HepG2 (cell line): ENCODE results near the gene MASP2. TPM values are rescaled to one million over a fixed set of nuclear protein-coding genes. Genes with fewer than 3 reads are reported as not detected.

Experiments used
- ATAC-seq: fragments of 200-7000 bp; cut with Tn5 transposase; 3 replicates; pipeline ENCODE4 v1.9.1; 2020; ENCODE audit warnings: mild to moderate bottlenecking, moderate library complexity
- BruUV-seq: library from RNA; stranded (reverse); fragments of 400-500 nt; replicated peaks from 2 replicates; lab custom pipeline; 2021; lab: Mats Ljungman, UMichigan
- CTCF ChIA-PET: fragments of 300-600 bp; formaldehyde crosslinking; extraction: SDS; loops from one replicate; lab custom pipeline; 2021; ENCODE audit warnings: low total read pairs, inconsistent platforms, low intra/inter-chr PET ratio; lab: Yijun Ruan, JAX
- POLR2A ChIA-PET: fragments of 350-600 bp; sonication (Branson Sonifier 250); formaldehyde crosslinking; loops from one replicate; lab custom pipeline; 2020; ENCODE audit warnings: antibody characterized with exemption, inconsistent platforms; lab: Yijun Ruan, JAX
- DNase-seq: peaks from one replicate; pipeline ENCODE4 v3.0.0-alpha.2; 2015; ENCODE audit warnings: low spot score
- FAIRE-seq: peaks from 3 replicates; lab custom pipeline; 2011; peaks lifted over from hg19 to GRCh38; lab: Jason Lieb, UNC
- H2AFZ ChIP-seq: one replicate; pipeline ENCODE4 v1.6.1; 2011; ENCODE audit warnings: low read length, inconsistent platforms
- H3K27ac ChIP-seq: fragments of 300-600 bp; 3 replicates; pipeline ENCODE4 v1.8.0; 2011; ENCODE audit warnings: mixed run types, mild to moderate bottlenecking, mixed read lengths, low read length, inconsistent platforms; ENCODE audit not compliant: insufficient read depth; ENCODE audit errors: extremely low read length
- H3K27me3 ChIP-seq, 2 experiments: fragments of 200-600 bp in 1 of 2; 2 replicates in 1 of 2; 3 replicates in 1 of 2; pipeline versions ENCODE4 v1.6.0 to v1.8.0; 2011; ENCODE audit warnings: low read length in 2 of 2, mild to moderate bottlenecking in 2 of 2, moderate library complexity in 2 of 2, inconsistent platforms in 1 of 2; ENCODE audit not compliant: insufficient read depth in 2 of 2, control insufficient read depth in 1 of 2
- H3K36me3 ChIP-seq, 2 experiments: fragments of 200-600 bp in 1 of 2; replicated peaks in 1 of 2; 2 replicates in 1 of 2; 3 replicates in 1 of 2; pipeline versions ENCODE4 v1.5.1 to v1.8.0; 2011; ENCODE audit warnings: low read length in 2 of 2, inconsistent platforms in 1 of 2; ENCODE audit not compliant: insufficient read depth in 2 of 2, control insufficient read depth in 1 of 2
- H3K4me1 ChIP-seq: 2 replicates; pipeline ENCODE4 v1.5.1; 2012; ENCODE audit warnings: low read length, inconsistent platforms; ENCODE audit not compliant: insufficient read depth
- H3K4me2 ChIP-seq: 2 replicates; pipeline ENCODE4 v1.6.0; 2011; ENCODE audit warnings: low read depth, low read length, inconsistent platforms
- H3K4me3 ChIP-seq, 3 experiments: fragments of 200-600 bp in 1 of 3; sonication (generic), shearing (Covaris generic) in 1 of 3; replicated peaks in 1 of 3; 2 replicates each; pipeline ENCODE4 v1.5.1; 2011 to 2016; ENCODE audit warnings: low read length in 3 of 3, inconsistent platforms in 2 of 3, low read depth in 2 of 3, mild to moderate bottlenecking in 2 of 3, control low read depth in 1 of 3, mixed read lengths in 1 of 3; ENCODE audit not compliant: insufficient read depth in 1 of 3
- H3K79me2 ChIP-seq: one replicate; pipeline ENCODE4 v1.6.1; 2011; ENCODE audit warnings: low read length, inconsistent platforms; ENCODE audit not compliant: insufficient read depth
- H3K9ac ChIP-seq: 2 replicates; pipeline ENCODE4 v1.6.0; 2011; ENCODE audit warnings: mild to moderate bottlenecking, low read depth, low read length, inconsistent platforms; ENCODE audit not compliant: insufficient read depth
- H3K9me3 ChIP-seq: 2 replicates; pipeline ENCODE4 v1.5.1; 2012; ENCODE audit warnings: mild to moderate bottlenecking, low read length
- H4K20me1 ChIP-seq: 2 replicates; pipeline ENCODE4 v1.6.0; 2011; ENCODE audit warnings: inconsistent platforms, mild to moderate bottlenecking, low read length, moderate library complexity; ENCODE audit not compliant: insufficient read depth
- CENPT ChIP-seq: sonication (generic); formaldehyde crosslinking; IDR thresholded peaks from 2 replicates; pipeline ENCODE4 v1.8.0; 2022; ENCODE audit warnings: low read depth, mild to moderate bottlenecking, moderate library complexity, missing genetic modification reagents
- FOXM1 ChIP-seq: sonication (generic); formaldehyde crosslinking; IDR thresholded peaks from 2 replicates; pipeline ENCODE4 v1.5.0; 2020; ENCODE audit warnings: missing genetic modification reagents
- NFE2L2 ChIP-seq: fragments of 150-350 bp; IDR thresholded peaks from 2 replicates; pipeline ENCODE4 v1.6.1; 2014; ENCODE audit warnings: low read length
- SATB2 ChIP-seq: sonication (generic); formaldehyde crosslinking; IDR thresholded peaks from 2 replicates; pipeline ENCODE4 v1.5.0; 2020; ENCODE audit warnings: missing genetic modification reagents
- SPEN ChIP-seq: sonication (generic); formaldehyde crosslinking; IDR thresholded peaks from 2 replicates; pipeline ENCODE4 v1.5.1; 2020; ENCODE audit warnings: low read depth, mild to moderate bottlenecking, missing genetic modification reagents
- ZNF570 ChIP-seq: sonication (generic); formaldehyde crosslinking; IDR thresholded peaks from 2 replicates; pipeline ENCODE4 v1.4.0; 2020; ENCODE audit warnings: mild to moderate bottlenecking, missing genetic modification reagents, borderline replicate concordance
- WGBS: methylation state at CpG from one replicate; pipeline ENCODE4 v1.1.6; 2017; ENCODE audit warnings: low lambda C conversion rate; 5-methylcytosine and 5-hydroxymethylcytosine counted together
- in situ Hi-C: cut with HindIII; loops from 2 replicates; pipeline ENCODE4 v1.10.0; 2017; ENCODE audit warnings: low pct_unique_long_range_greater_than_20kb; ENCODE audit not compliant: extremely low pct_ligation_motif_present
- intact Hi-C: fragments of 100-400 bp; cut with micrococcal nuclease; formaldehyde crosslinking; loops from one replicate; pipeline ENCODE4 v1.10.0; 2022; ENCODE audit not compliant: unreplicated experiment
- polyA plus RNA-seq, 8 experiments: library from polyadenylated mRNA; depleted of rRNA in 3 of 8; stranded (reverse) in 7 of 8; unstranded in 1 of 8; fragments of >200 nt; fragmentation: Illumina TruSeq in 4 of 8; extraction: Trizol in 4 of 8; gene quantifications; 2 replicates each; pipeline versions ENCODE4 v1.2.1 to v1.2.3, GENCODE V29; 2011 to 2016; ENCODE audit warnings: low read depth in 4 of 8, missing spikeins in 1 of 8, mixed read lengths in 1 of 8; ENCODE audit not compliant: insufficient read depth in 1 of 8
- total RNA-seq, 5 experiments: library from RNA; depleted of rRNA; stranded (reverse); fragments of >200 nt; fragmentation: Illumina TruSeq; extraction: Trizol; gene quantifications; 2 replicates each; pipeline ENCODE4 v1.2.3, GENCODE V29; 2016; ENCODE audit warnings: low read depth in 1 of 5
- TF ChIP-seq, protein P1 (sequence below): IDR thresholded peaks from 2 replicates; pipeline ENCODE4 v1.6.1; 2012; ENCODE audit warnings: low read depth, low read length, improper control_type of control experiment
- TF ChIP-seq, protein P2 (sequence below): sonication (generic); formaldehyde crosslinking; IDR thresholded peaks from 2 replicates; pipeline ENCODE4 v1.4.0; 2020; ENCODE audit warnings: mild to moderate bottlenecking, missing genetic modification reagents, borderline replicate concordance

The MASP2 gene
- total and polyA plus RNA-seq, 2 of the 13 experiments (the other 11 are each of a cell fraction or from before 2014, with no cell fraction given): 7.1 to 11.8 TPM

DNA sequence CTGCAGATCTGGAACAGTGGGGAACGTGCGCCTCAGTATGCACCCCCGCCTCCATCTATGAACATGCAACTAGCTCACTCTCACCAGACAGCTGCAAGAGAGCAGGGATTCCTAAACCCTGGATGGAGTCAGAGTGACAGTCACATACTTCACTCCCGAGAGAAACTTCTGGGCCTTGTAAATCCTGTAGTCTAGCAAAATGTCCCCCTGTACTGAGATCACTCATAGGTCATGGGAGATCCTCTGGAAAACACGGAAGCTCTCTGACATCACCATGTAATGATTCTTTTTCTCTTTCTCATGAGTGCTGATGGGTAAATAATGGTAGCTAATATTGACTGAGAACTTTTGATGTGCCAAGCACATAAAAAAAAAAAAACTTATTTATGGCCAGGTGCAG is 57.9 kb downstream of the MASP2 start (continued):
- TF ChIP-seq, protein P1, sequence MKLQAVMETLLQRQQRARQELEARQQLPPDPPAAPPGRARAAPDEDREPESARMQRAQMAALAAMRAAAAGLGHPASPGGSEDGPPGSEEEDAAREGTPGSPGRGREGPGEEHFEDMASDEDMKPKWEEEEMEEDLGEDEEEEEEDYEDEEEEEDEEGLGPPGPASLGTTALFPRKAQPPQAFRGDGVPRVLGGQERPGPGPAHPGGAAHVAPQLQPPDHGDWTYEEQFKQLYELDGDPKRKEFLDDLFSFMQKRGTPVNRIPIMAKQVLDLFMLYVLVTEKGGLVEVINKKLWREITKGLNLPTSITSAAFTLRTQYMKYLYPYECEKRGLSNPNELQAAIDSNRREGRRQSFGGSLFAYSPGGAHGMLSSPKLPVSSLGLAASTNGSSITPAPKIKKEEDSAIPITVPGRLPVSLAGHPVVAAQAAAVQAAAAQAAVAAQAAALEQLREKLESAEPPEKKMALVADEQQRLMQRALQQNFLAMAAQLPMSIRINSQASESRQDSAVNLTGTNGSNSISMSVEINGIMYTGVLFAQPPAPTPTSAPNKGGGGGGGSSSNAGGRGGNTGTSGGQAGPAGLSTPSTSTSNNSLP: no peak
- no peak for TF ChIP-seq NFE2L2

DNA sequence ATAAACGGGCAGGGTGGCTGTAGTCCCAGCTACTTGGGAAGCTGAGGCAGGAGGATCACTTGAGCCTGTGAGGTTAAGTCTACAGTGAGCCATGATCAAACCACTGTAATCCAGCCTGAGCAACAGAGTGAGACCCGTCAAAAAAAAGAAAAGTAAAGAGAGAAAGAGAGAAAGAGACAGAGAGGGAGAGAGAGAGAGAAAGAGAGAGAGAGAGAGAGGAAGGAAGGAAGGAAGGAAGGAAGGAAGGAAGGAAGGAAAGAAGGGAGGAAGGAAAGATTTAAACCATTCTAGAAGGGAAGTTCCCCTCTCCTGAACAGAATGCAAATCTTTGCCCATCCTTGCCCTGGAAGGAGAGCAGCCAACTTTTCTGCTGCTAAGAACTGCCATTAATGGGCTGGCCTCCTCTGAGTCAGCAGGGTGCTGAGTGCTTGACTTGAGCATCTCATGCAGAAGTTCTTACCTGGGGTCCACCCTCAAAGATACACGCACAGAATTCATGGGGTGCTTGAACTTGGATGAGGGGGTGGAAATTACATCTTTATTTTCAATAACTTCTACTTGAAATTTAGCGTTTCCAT is 59.1 kb downstream of the MASP2 start:
- DNase-seq (no peak), ATAC-seq (no peak), FAIRE-seq (no peak)
- CTCF ChIA-PET: no interaction called here
- Histone ChIP-seq H3K79me2 (no peaks in the 10 kb centered on the region), H3K27ac (no peak overlapping the region), H3K4me2 (no peak overlapping the region), H3K9me3 (no peaks in the 10 kb centered on the region), H3K4me3 (no peak overlapping the region), H3K4me1 (peaks cover 5% of the 10 kb centered on the region), H3K27me3 (peaks cover 2 to 15% of the 10 kb centered on the region in 2 experiments), H3K36me3 (no peaks in the 10 kb centered on the region), H2AFZ (no peak overlapping the region), H4K20me1 (no peaks in the 10 kb centered on the region), H3K9ac (no peak overlapping the region)
- in situ Hi-C loops (no loop called here), intact Hi-C loops (no loop called here)
- no peak for TF ChIP-seq CENPT (CRISPR knock-in tag)
- no peak for TF ChIP-seq FOXM1 (CRISPR knock-in tag)
- TF ChIP-seq, protein P2, sequence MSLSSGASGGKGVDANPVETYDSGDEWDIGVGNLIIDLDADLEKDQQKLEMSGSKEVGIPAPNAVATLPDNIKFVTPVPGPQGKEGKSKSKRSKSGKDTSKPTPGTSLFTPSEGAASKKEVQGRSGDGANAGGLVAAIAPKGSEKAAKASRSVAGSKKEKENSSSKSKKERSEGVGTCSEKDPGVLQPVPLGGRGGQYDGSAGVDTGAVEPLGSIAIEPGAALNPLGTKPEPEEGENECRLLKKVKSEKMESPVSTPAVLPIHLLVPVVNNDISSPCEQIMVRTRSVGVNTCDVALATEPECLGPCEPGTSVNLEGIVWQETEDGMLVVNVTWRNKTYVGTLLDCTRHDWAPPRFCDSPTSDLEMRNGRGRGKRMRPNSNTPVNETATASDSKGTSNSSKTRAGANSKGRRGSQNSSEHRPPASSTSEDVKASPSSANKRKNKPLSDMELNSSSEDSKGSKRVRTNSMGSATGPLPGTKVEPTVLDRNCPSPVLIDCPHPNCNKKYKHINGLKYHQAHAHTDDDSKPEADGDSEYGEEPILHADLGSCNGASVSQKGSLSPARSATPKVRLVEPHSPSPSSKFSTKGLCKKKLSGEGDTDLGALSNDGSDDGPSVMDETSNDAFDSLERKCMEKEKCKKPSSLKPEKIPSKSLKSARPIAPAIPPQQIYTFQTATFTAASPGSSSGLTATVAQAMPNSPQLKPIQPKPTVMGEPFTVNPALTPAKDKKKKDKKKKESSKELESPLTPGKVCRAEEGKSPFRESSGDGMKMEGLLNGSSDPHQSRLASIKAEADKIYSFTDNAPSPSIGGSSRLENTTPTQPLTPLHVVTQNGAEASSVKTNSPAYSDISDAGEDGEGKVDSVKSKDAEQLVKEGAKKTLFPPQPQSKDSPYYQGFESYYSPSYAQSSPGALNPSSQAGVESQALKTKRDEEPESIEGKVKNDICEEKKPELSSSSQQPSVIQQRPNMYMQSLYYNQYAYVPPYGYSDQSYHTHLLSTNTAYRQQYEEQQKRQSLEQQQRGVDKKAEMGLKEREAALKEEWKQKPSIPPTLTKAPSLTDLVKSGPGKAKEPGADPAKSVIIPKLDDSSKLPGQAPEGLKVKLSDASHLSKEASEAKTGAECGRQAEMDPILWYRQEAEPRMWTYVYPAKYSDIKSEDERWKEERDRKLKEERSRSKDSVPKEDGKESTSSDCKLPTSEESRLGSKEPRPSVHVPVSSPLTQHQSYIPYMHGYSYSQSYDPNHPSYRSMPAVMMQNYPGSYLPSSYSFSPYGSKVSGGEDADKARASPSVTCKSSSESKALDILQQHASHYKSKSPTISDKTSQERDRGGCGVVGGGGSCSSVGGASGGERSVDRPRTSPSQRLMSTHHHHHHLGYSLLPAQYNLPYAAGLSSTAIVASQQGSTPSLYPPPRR (CRISPR knock-in tag): no peak
- TF ChIP-seq ZNF570 (CRISPR knock-in tag): no peak
- TF ChIP-seq SATB2: no peak
- no peak for TF ChIP-seq SPEN (CRISPR knock-in tag)
- POLR2A ChIA-PET: no interaction called here
- no TSS peak for BruUV-seq
- WGBS: 29% methylated on average over 4 of the region's 4 CpGs
